NCI-H748 (cell line): ENCODE results near the gene ZNG1A.
A peak's percentile ranks its signal among the peaks of the same experiment; 100 is the strongest.
"Not testable (repeated sequence)": the region's sequence is repeated elsewhere in the genome, so short reads cannot be mapped to it uniquely, and the experiment has no call there.

Experiments
- DNase-seq: peaks from one replicate; lab custom pipeline; 2025; ENCODE audit not compliant: unreplicated experiment; lab: John Stamatoyannopoulos, UW

The ZNG1A gene

DNA sequence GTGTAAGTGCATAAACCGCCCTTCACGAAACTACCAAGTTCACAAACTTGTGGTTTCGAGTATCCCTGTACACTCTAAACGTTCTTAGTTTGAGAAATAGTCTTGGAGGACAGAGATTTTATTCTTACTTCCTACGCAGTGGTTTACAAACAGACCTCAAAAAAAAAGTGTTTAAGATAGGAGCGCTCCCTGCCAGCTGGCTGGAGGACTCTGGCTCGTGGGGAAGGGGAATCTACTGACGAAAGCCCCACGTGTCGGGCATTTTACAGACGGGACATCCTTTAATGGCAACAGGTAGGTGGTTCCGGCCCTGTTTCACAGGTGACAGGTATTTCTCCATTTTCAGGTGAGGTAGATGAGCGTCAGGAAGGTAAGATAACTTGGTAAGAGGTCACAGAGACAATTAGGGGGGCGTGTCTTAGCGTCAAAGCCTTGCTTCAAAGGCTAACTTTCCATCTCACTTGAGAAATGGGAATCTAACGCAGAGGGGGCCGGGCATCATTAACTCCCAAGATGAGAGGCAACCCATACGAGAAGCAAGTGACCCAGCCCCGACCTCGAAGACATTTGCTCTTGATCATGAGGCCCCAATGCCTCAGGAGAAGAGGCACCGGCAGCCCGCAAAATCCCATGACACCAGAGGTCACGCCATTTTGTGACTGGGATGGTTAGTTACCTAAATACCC, 573 bp downstream of the ZNG1A start:
- DNase-seq, result not testable (repeated sequence)

DNA sequence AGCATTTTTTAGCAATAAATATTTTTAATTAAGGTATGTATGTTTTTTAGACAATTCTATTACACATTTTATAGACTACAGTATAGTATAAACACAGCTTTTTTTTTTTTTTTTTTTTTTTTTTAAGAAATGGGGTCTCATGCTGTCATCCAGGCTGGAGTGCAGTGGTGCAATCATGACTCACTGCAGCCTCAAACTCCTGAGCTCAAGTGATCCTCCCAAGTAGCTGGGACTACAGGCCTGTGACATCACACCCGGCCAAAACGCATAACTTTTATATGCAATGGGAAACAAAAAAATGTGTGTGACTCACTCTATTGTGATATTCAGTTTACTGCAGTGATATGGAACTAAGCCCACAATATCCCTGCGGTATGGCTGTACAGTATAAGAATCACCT, 9.1 kb downstream of the ZNG1A start:
- not testable (repeated sequence) for DNase-seq

- not testable (repeated sequence) for DNase-seq
Observed at GRCh38 chr9:159871-160270, 19.0 kb downstream of the ZNG1A start.

GRCh38 chr9:151173-151572, 27.7 kb downstream of the ZNG1A start:
- DNase-seq, result not testable (repeated sequence)

DNA sequence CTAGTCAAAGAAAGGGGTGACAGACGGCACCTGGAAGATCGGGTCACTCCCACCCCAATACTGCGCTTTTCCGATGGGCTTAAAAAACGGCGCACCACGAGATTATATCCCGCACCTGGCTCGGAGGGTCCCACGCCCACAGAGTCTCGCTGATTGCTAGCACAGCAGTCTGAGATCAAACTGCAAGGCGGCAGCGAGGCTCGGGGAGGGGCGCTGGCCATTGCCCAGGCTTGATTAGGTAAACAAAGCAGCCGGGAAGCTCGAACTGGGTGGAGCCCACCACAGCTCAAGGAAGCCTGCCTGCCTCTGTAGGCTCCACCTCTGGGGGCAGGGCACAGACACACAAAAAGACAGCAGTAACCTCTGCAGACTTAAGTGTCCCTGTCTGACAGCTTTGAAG, 39.0 kb downstream of the ZNG1A start:
- DNase-seq, result not testable (repeated sequence)

DNA sequence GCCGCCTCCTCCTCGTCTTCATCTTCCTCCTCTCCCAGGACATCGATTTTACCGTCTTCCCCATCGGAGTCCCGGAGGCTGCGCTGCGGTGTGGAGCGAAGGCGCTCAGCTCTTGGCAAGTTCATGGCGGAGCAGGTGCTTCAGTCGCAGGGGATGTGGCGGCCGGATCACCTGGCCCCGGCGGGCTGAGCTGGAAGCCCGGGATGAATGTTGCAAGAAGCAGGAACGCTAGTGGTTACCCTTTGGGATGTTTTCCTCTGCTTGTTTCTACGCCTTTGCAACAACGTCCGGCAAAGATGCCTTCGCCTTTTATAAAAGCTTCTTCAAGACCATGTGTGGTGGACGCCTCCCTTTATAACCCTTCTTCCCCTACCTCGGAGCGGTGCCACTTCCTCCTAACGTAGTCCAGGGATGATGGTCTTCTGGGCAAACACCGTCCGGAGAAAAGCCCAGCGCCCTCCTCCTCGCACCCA, 60.8 kb downstream of the ZNG1A start, which contains the start of gene FOXD4:
FOXD4 (minus strand) TSS at position 423 of the 473 bp plus-strand sequence; CDS start at position 125, 298 bp downstream.
- not testable (repeated sequence) for DNase-seq

- not testable (repeated sequence) for DNase-seq
Observed at GRCh38 chr9:117144-117994, 61.5 kb downstream of the ZNG1A start.

- DNase-seq, result not testable (repeated sequence)
Observed at GRCh38 chr9:116239-117077, 62.4 kb downstream of the ZNG1A start.

GRCh38 chr9:115118-115451, 63.8 kb downstream of the ZNG1A start:
- DNase-seq, result not testable (repeated sequence)

- DNase-seq, result not testable (repeated sequence)
Observed at GRCh38 chr9:114267-115117, 64.4 kb downstream of the ZNG1A start.

- DNase-seq, result peak; percentile 70
Observed at GRCh38 chr9:113468-114266, 65.2 kb downstream of the ZNG1A start.

GRCh38 chr9:112589-113467, 66.0 kb downstream of the ZNG1A start:
- DNase-seq, result peak; percentile 56

- not testable (repeated sequence) for DNase-seq
Observed at GRCh38 chr9:110672-111071, 68.2 kb downstream of the ZNG1A start.

- DNase-seq, result not testable (repeated sequence)
Observed at GRCh38 chr9:109540-109939, 69.3 kb downstream of the ZNG1A start.

- DNase-seq, result not testable (repeated sequence)
Observed at GRCh38 chr9:108742-109495, 69.9 kb downstream of the ZNG1A start.

DNA sequence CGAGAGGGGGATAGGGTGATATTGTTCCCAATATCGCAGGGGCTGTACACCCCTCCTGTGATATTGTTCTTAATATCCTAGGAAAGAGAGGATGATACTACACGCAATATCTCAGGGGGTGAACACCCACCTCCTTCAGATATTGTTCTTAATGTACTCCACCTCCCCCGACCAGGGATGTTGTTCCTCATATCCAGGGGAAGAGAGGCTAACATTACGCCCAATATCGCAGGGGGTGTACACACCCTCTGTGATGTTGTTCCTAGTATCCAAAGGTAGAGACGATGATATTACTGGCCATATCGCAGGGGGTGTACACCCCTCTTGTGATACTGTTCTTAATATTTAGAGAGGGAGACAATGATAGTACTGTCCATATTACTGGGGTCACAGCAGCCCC, 72.9 kb downstream of the ZNG1A start:
- not testable (repeated sequence) for DNase-seq

GRCh38 chr9:100430-100829, 78.4 kb downstream of the ZNG1A start:
- not testable (repeated sequence) for DNase-seq

DNA sequence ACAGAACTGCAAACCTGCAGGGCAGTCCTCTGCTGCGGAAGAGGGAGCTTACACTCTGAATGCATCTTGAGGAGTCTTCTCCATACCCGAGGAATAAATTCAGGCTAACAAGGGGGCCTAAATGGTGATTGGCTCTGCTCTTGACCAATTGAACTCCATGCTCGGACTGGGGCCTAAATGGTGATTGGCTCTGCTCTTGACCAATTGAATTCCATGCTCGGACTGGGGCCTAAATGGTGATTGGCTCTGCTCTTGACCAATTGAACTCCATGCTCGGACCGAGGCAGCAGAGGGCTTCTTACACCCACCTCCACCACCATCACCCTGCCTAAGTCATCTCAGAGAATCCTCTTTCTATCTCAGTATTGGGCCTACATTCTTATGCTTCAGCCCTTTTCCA, 79.0 kb downstream of the ZNG1A start:
- not testable (repeated sequence) for DNase-seq
